H9 (cell line): ENCODE results near the gene CCDC88A. TPM values are rescaled to one million over a fixed set of nuclear protein-coding genes. Genes with fewer than 3 reads are reported as not detected.
A peak's percentile ranks its signal among the peaks of the same experiment; 100 is the strongest.

ENCODE experiments used
- DNase-seq: peaks from one replicate; pipeline ENCODE4 v3.0.0-alpha.2; 2017
- H2AFZ ChIP-seq: one replicate; pipeline ENCODE4 v1.6.1; 2013; ENCODE audit warnings: mild to moderate bottlenecking, low read length, control low read depth, moderate library complexity
- H2AK5ac ChIP-seq: 2 replicates; pipeline ENCODE4 v1.6.1; 2013; ENCODE audit warnings: low read length, control low read depth, mixed read lengths; ENCODE audit not compliant: insufficient read length
- H2BK120ac ChIP-seq: one replicate; pipeline ENCODE4 v1.6.1; 2013; ENCODE audit warnings: low read depth, mild to moderate bottlenecking, low read length, control low read depth, inconsistent platforms; ENCODE audit not compliant: poor library complexity, severe bottlenecking
- H2BK12ac ChIP-seq: 2 replicates; pipeline ENCODE4 v1.6.1; 2013; ENCODE audit warnings: low read length, control low read depth, mixed read lengths, low read depth; ENCODE audit not compliant: insufficient read length
- H2BK15ac ChIP-seq: 2 replicates; pipeline ENCODE4 v1.6.1; 2013; ENCODE audit warnings: low read depth, low read length, control low read depth
- H2BK20ac ChIP-seq: one replicate; pipeline ENCODE4 v1.6.1; 2013; ENCODE audit warnings: low read depth, mild to moderate bottlenecking, low read length, control low read depth, inconsistent platforms; ENCODE audit not compliant: poor library complexity, severe bottlenecking
- H2BK5ac ChIP-seq: 2 replicates; pipeline ENCODE4 v1.6.1; 2013; ENCODE audit warnings: low read length, control low read depth, mixed read lengths; ENCODE audit not compliant: insufficient read length
- H3K14ac ChIP-seq: 2 replicates; pipeline ENCODE4 v1.6.1; 2013; ENCODE audit warnings: low read length, control low read depth; ENCODE audit not compliant: insufficient read depth
- H3K18ac ChIP-seq: 2 replicates; pipeline ENCODE4 v1.6.1; 2013; ENCODE audit warnings: low read depth, mild to moderate bottlenecking, mixed read lengths, low read length, control low read depth; ENCODE audit not compliant: insufficient read length
- H3K23ac ChIP-seq: 2 replicates; pipeline ENCODE4 v1.6.1; 2013; ENCODE audit warnings: low read length, control low read depth, mixed read lengths, low read depth; ENCODE audit not compliant: insufficient read length
- H3K23me2 ChIP-seq: 2 replicates; pipeline ENCODE4 v1.6.1; 2013; ENCODE audit warnings: low read depth, mild to moderate bottlenecking, mixed read lengths, low read length, control low read depth; ENCODE audit not compliant: insufficient read length, poor library complexity, severe bottlenecking
- H3K27ac ChIP-seq: 2 replicates; pipeline ENCODE4 v1.5.1; 2013; ENCODE audit warnings: low read length, control low read depth, mixed read lengths, low read depth; ENCODE audit not compliant: insufficient read length
- H3K27me3 ChIP-seq: 2 replicates; pipeline ENCODE4 v1.6.1; 2013; ENCODE audit warnings: low read length, control low read depth, inconsistent platforms; ENCODE audit not compliant: insufficient read depth
- H3K4ac ChIP-seq: 2 replicates; pipeline ENCODE4 v1.6.1; 2013; ENCODE audit warnings: low read depth, mild to moderate bottlenecking, control low read depth, inconsistent platforms, low read length, moderate library complexity
- H3K4me1 ChIP-seq: 2 replicates; pipeline ENCODE4 v1.6.1; 2013; ENCODE audit warnings: low read length, control low read depth, inconsistent platforms; ENCODE audit not compliant: insufficient read depth
- H3K4me2 ChIP-seq: 2 replicates; pipeline ENCODE4 v1.6.1; 2013; ENCODE audit warnings: low read length, control low read depth, mixed read lengths; ENCODE audit not compliant: insufficient read length, insufficient read depth
- H3K56ac ChIP-seq: 2 replicates; pipeline ENCODE4 v1.6.1; 2013; ENCODE audit warnings: low read depth, mild to moderate bottlenecking, mixed read lengths, low read length, control low read depth; ENCODE audit not compliant: insufficient read length
- H3K79me1 ChIP-seq: 2 replicates; pipeline ENCODE4 v1.6.1; 2013; ENCODE audit warnings: low read depth, mild to moderate bottlenecking, moderate library complexity, low read length, control low read depth, inconsistent platforms; ENCODE audit not compliant: insufficient read depth, poor library complexity, severe bottlenecking
- H3K79me2 ChIP-seq: 2 replicates; pipeline ENCODE4 v1.6.1; 2013; ENCODE audit warnings: low read length, control low read depth, inconsistent platforms; ENCODE audit not compliant: insufficient read depth
- H3K9ac ChIP-seq: 2 replicates; pipeline ENCODE4 v1.6.1; 2013; ENCODE audit warnings: low read length, control low read depth, mixed read lengths; ENCODE audit not compliant: insufficient read length; ENCODE audit errors: extremely low read depth
- H3K9me3 ChIP-seq: one replicate; pipeline ENCODE4 v1.6.1; 2013; ENCODE audit warnings: low read depth, low read length, inconsistent platforms; ENCODE audit not compliant: control insufficient read depth
- H3T11ph ChIP-seq: one replicate; pipeline ENCODE4 v1.6.1; 2013; ENCODE audit warnings: mild to moderate bottlenecking, low read length, control low read depth, inconsistent platforms
- H4K20me1 ChIP-seq: one replicate; pipeline ENCODE4 v1.6.1; 2013; ENCODE audit not compliant: control insufficient read depth, insufficient read length, insufficient read depth
- H4K5ac ChIP-seq: 2 replicates; pipeline ENCODE4 v1.6.1; 2013; ENCODE audit warnings: low read depth, mild to moderate bottlenecking, mixed read lengths, low read length, control low read depth; ENCODE audit not compliant: insufficient read length
- H4K8ac ChIP-seq: replicated peaks from 2 replicates; pipeline ENCODE4 v1.6.1; 2013; ENCODE audit warnings: low read length, control low read depth, mixed read lengths, low read depth; ENCODE audit not compliant: insufficient read length
- H4K91ac ChIP-seq: 2 replicates; pipeline ENCODE4 v1.6.1; 2013; ENCODE audit warnings: low read depth, mild to moderate bottlenecking, moderate library complexity, mixed read lengths, low read length, control low read depth; ENCODE audit not compliant: insufficient read length
- H3K27ac Mint-ChIP-seq, 3 experiments: 2 replicates in 2 of 3; 3 replicates in 1 of 3; pipeline ENCODE4 v1.8.0; 2020 to 2021; ENCODE audit warnings: mixed read lengths in 3 of 3, mild to moderate bottlenecking in 1 of 3, moderate library complexity in 1 of 3
- H3K27me3 Mint-ChIP-seq: 2 replicates; pipeline ENCODE4 v1.8.0; 2021; ENCODE audit warnings: low read depth, mild to moderate bottlenecking, moderate library complexity, mixed read lengths
- H3K36me3 Mint-ChIP-seq, 3 experiments: 2 replicates in 2 of 3; 3 replicates in 1 of 3; pipeline ENCODE4 v1.8.0; 2020 to 2021; ENCODE audit warnings: low read depth in 3 of 3, mixed read lengths in 3 of 3; ENCODE audit not compliant: insufficient read depth in 1 of 3
- H3K4me1 Mint-ChIP-seq, 2 experiments: 2 replicates each; pipeline ENCODE4 v1.8.0; 2020; ENCODE audit warnings: mixed read lengths in 2 of 2
- H3K4me3 Mint-ChIP-seq, 2 experiments: 2 replicates in 1 of 2; 3 replicates in 1 of 2; pipeline ENCODE4 v1.8.0; 2020 to 2021; ENCODE audit warnings: mild to moderate bottlenecking in 2 of 2, mixed read lengths in 2 of 2, moderate library complexity in 1 of 2
- H3K9me3 Mint-ChIP-seq, 2 experiments: 2 replicates in 1 of 2; 3 replicates in 1 of 2; pipeline ENCODE4 v1.8.0; 2020; ENCODE audit warnings: mild to moderate bottlenecking in 2 of 2, mixed read lengths in 2 of 2, moderate library complexity in 1 of 2
- WGBS: extraction: QIAGEN DNeasy Blood & Tissue Kit; methylation state at CpG from one replicate; pipeline ENCODE4 v1.1.7; 2013; ENCODE audit warnings: missing lambda C conversion rate, low lambda C conversion rate, mixed read lengths; ENCODE audit not compliant: insufficient read length; ENCODE audit errors: extremely low coverage; 5-methylcytosine and 5-hydroxymethylcytosine counted together
- long read RNA-seq: library from polyadenylated mRNA; unstranded; transcript quantifications from one replicate; pipeline ENCODE4 v2.0.0, GENCODE V29; 2020
- total RNA-seq: library from RNA; stranded (reverse); gene quantifications from 2 replicates; pipeline ENCODE4 v1.2.1, GENCODE V29; 2021
- TF ChIP-seq, protein P1 (sequence below): fragments of 200-600 bp; sonication (generic); conservative IDR thresholded peaks from 3 replicates; pipeline ENCODE4 v1.8.0; 2021; ENCODE audit warnings: antibody characterized with exemption, mild to moderate bottlenecking

The CCDC88A gene
- 87.5 and 91.8 TPM in 2 replicates for total RNA-seq
- long read RNA-seq, full-length matches to known transcripts = 8 of 144 reads
- long read RNA-seq, partial matches to known transcripts = 122 of 144 reads
- long read RNA-seq, other reads (novel, unspliced or antisense) = 14 of 144 reads

- peak; percentile 98 for DNase-seq
- peaks cover 10% of the 10 kb centered on the region for H3K23me2 ChIP-seq
- no peaks in the 10 kb centered on the region for H3K9me3 Mint-ChIP-seq
- H3K36me3 Mint-ChIP-seq = peaks cover 0 to 13% (median 6%) of the 10 kb centered on the region in 3 experiments; a peak in 3 of 7 replicates
- no peaks in the 10 kb centered on the region for H3K27me3 Mint-ChIP-seq
- H3K9ac ChIP-seq = peak within 1 kb of the TSS; percentile 57
- H3K27me3 ChIP-seq = no peaks in the 10 kb centered on the region
- peaks cover 5% of the 10 kb centered on the region; the same call in 1 of the 2 replicates for H3K79me2 ChIP-seq
- no peak within 1 kb of the TSS for H2AK5ac ChIP-seq
- H2BK15ac ChIP-seq = no peak within 1 kb of the TSS
- H2BK12ac ChIP-seq = no peak within 1 kb of the TSS
- no peak within 1 kb of the TSS for H3K23ac ChIP-seq
- no peak within 1 kb of the TSS for H4K5ac ChIP-seq
- H3T11ph ChIP-seq = no peak within 1 kb of the TSS
- no peak within 1 kb of the TSS for H3K56ac ChIP-seq
- H4K91ac ChIP-seq = no peak within 1 kb of the TSS
- H3K27ac ChIP-seq = no peak within 1 kb of the TSS
- H3K18ac ChIP-seq = peak within 1 kb of the TSS; percentile 58
- TF ChIP-seq, protein P1, sequence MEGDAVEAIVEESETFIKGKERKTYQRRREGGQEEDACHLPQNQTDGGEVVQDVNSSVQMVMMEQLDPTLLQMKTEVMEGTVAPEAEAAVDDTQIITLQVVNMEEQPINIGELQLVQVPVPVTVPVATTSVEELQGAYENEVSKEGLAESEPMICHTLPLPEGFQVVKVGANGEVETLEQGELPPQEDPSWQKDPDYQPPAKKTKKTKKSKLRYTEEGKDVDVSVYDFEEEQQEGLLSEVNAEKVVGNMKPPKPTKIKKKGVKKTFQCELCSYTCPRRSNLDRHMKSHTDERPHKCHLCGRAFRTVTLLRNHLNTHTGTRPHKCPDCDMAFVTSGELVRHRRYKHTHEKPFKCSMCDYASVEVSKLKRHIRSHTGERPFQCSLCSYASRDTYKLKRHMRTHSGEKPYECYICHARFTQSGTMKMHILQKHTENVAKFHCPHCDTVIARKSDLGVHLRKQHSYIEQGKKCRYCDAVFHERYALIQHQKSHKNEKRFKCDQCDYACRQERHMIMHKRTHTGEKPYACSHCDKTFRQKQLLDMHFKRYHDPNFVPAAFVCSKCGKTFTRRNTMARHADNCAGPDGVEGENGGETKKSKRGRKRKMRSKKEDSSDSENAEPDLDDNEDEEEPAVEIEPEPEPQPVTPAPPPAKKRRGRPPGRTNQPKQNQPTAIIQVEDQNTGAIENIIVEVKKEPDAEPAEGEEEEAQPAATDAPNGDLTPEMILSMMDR = peak; percentile 31; the same call in 2 of the 3 replicates
- H2BK20ac ChIP-seq = no peak within 1 kb of the TSS
- no peaks in the 10 kb centered on the region for H4K20me1 ChIP-seq
- peak within 1 kb of the TSS; percentile 92 to 98 (median 94) for H3K27ac Mint-ChIP-seq
- no peaks in the 10 kb centered on the region for H3K9me3 ChIP-seq
- H2AFZ ChIP-seq = peak within 1 kb of the TSS; percentile 25
- H3K4ac ChIP-seq = no peak within 1 kb of the TSS
- H3K79me1 ChIP-seq = no peaks in the 10 kb centered on the region
- peak within 1 kb of the TSS; percentile 85 to 96 for H3K4me3 Mint-ChIP-seq
- H4K8ac ChIP-seq = no peak within 1 kb of the TSS
- no CpG with 5 or more reads among the region's 62 CpGs for WGBS
- H3K4me1 ChIP-seq = no peaks in the 10 kb centered on the region
- no peak within 1 kb of the TSS for H2BK5ac ChIP-seq
- H3K14ac ChIP-seq = peak within 1 kb of the TSS; percentile 73
- peaks cover 25 to 27% of the 10 kb centered on the region in 2 experiments for H3K4me1 Mint-ChIP-seq
- H3K4me2 ChIP-seq = peak within 1 kb of the TSS; percentile 73
- H2BK120ac ChIP-seq = no peak within 1 kb of the TSS
These were observed at the start of gene CCDC88A for GRCh38 chr2:55419679-55420438. CCDC88A (minus strand) TSS chr2:55419856; CDS start chr2:55419079, 777 bp downstream.
